ENCODE data around the gene CNBD2. TPM values are rescaled to one million over a fixed set of nuclear protein-coding genes. Genes with fewer than 3 reads are reported as not detected.

The CNBD2 gene
- total RNA-seq, 2 donors from 2014 or later, result 11.7 to 16.6 TPM

Other genes with a start within 250 kb of the CNBD2 start
- gene RBM39, start 226.3 kb upstream of the CNBD2 start, total RNA-seq, result 1,000 to 10,000 TPM; 1,047 to 1,109 TPM
- 100 to 1,000 TPM; 121 to 129 TPM for gene PHF20, start 196.6 kb upstream of the CNBD2 start, total RNA-seq
- 10 to 100 TPM; 54.6 to 60.7 TPM for gene SCAND1, start 14.1 kb upstream of the CNBD2 start, total RNA-seq
- gene EPB41L1, start 186.2 kb downstream of the CNBD2 start, total RNA-seq, result under 1 TPM; 0.23 to 0.40 TPM

Data from T-helper 17 cell (primary cell).